Suprapubic skin (tissue), 3 donors: Measurements from ENCODE around the gene AOC3.

Experiments used
- CTCF ChIP-seq, 2 donors: fragments of 200-600 bp in 1 of 2; fragments of 450-650 bp in 1 of 2; sonication (generic) in 1 of 2; IDR thresholded peaks; one replicate each; pipeline ENCODE4 v1.5.1; 2016 to 2019; ENCODE audit warnings: antibody characterized with exemption in 2 of 2, mild to moderate bottlenecking in 1 of 2, moderate library complexity in 1 of 2
- EP300 ChIP-seq: sonication (generic); formaldehyde crosslinking; IDR thresholded peaks from one replicate; pipeline ENCODE4 v1.6.1; 2017; ENCODE audit warnings: antibody characterized with exemption
- POLR2A ChIP-seq, 2 donors: fragments of 450-650 bp; IDR thresholded peaks; one replicate each; pipeline ENCODE4 v1.6.1; 2017; ENCODE audit warnings: antibody characterized with exemption in 2 of 2, mild to moderate bottlenecking in 2 of 2, moderate library complexity in 2 of 2

- no peak for TF ChIP-seq POLR2A (IDR thresholded peaks at IDR 0.05)
- TF ChIP-seq EP300 = no peak
- TF ChIP-seq CTCF (IDR thresholded peaks at IDR 0.05) = no peak
These were observed 47.3 kb downstream of the AOC3 start for GRCh38 chr17:42898147-42898811.
